WERI-Rb-1 (cell line): ENCODE results near the gene TEX53.

Source experiments
- DNase-seq: peaks from one replicate; pipeline ENCODE4 v3.0.0-alpha.2; 2020
- H3K27ac ChIP-seq: fragments of 250-450 bp; sonication (Bioruptor Pico); 2 replicates; pipeline ENCODE4 v1.5.1; 2020; ENCODE audit warnings: mild to moderate bottlenecking, moderate library complexity
- H3K27me3 ChIP-seq: fragments of 250-450 bp; sonication (Bioruptor Pico); 2 replicates; pipeline ENCODE4 v1.5.1; 2021; ENCODE audit warnings: mild to moderate bottlenecking, low read depth, moderate library complexity; ENCODE audit not compliant: insufficient read depth, severe bottlenecking
- H3K36me3 ChIP-seq: fragments of 250-450 bp; sonication (Bioruptor Pico); 2 replicates; pipeline ENCODE4 v1.5.1; 2020; ENCODE audit warnings: mild to moderate bottlenecking, moderate library complexity
- H3K4me3 ChIP-seq: 2 replicates; pipeline ENCODE4 v1.5.1; 2011; ENCODE audit warnings: low read depth, mild to moderate bottlenecking, control low read depth, low read length
- H3K9me3 ChIP-seq: fragments of 250-450 bp; sonication (Bioruptor Pico); 2 replicates; pipeline ENCODE4 v1.5.1; 2021; ENCODE audit warnings: mild to moderate bottlenecking, moderate library complexity; ENCODE audit not compliant: severe bottlenecking
- CTCF ChIP-seq: IDR thresholded peaks from 2 replicates; pipeline ENCODE4 v1.5.1; 2011; ENCODE audit warnings: low read depth, mild to moderate bottlenecking, control low read depth, inconsistent platforms, low read length

The TEX53 gene

GRCh38 chr9:114652776-114653555 lies 4.6 kb downstream of the TEX53 start:
- no peak for DNase-seq
- no peak for TF ChIP-seq CTCF
- H3K9me3 ChIP-seq = no peaks in the 10 kb centered on the region
- H3K27ac ChIP-seq = no peak overlapping the region
- H3K4me3 ChIP-seq = no peak overlapping the region
- no peaks in the 10 kb centered on the region for H3K27me3 ChIP-seq
- H3K36me3 ChIP-seq = no peaks in the 10 kb centered on the region

GRCh38 chr9:114643896-114644295 lies 13.7 kb downstream of the TEX53 start:
- no peaks in the 10 kb centered on the region for H3K9me3 ChIP-seq
- H3K4me3 ChIP-seq = no peak overlapping the region
- H3K36me3 ChIP-seq = peaks cover 53% of the 10 kb centered on the region
- no peak overlapping the region for H3K27ac ChIP-seq
- TF ChIP-seq CTCF = no peak
- no peaks in the 10 kb centered on the region for H3K27me3 ChIP-seq
- DNase-seq = no peak

GRCh38 chr9:114643001-114643400 lies 14.6 kb downstream of the TEX53 start:
- no peak for TF ChIP-seq CTCF

GRCh38 chr9:114641967-114642366 lies 15.6 kb downstream of the TEX53 start:
- DNase-seq = no peak
- Histone ChIP-seq H3K27me3 (no peaks in the 10 kb centered on the region), H3K36me3 (peaks cover 64% of the 10 kb centered on the region), H3K9me3 (no peaks in the 10 kb centered on the region), H3K27ac (no peak overlapping the region), H3K4me3 (no peak overlapping the region)
- TF ChIP-seq CTCF = no peak

More at GRCh38 chr9:114643001-114643400, 14.6 kb downstream of the TEX53 start:
- Histone ChIP-seq H3K36me3 (peaks cover 62% of the 10 kb centered on the region), H3K27ac (no peak overlapping the region), H3K9me3 (no peaks in the 10 kb centered on the region), H3K27me3 (no peaks in the 10 kb centered on the region), H3K4me3 (no peak overlapping the region)
- DNase-seq = no peak

GRCh38 chr9:114638404-114638803 lies 19.2 kb downstream of the TEX53 start:
- H3K9me3 ChIP-seq = no peaks in the 10 kb centered on the region
- H3K27ac ChIP-seq = no peak overlapping the region
- H3K27me3 ChIP-seq = no peaks in the 10 kb centered on the region
- no peak for DNase-seq
- H3K4me3 ChIP-seq = no peak overlapping the region
- TF ChIP-seq CTCF = no peak
- H3K36me3 ChIP-seq = peaks cover 64% of the 10 kb centered on the region

- H3K27ac ChIP-seq = no peak overlapping the region
- peaks cover 74% of the 10 kb centered on the region for H3K36me3 ChIP-seq
- H3K9me3 ChIP-seq = no peaks in the 10 kb centered on the region
- no peak for DNase-seq
- H3K4me3 ChIP-seq = no peak overlapping the region
- no peaks in the 10 kb centered on the region for H3K27me3 ChIP-seq
- TF ChIP-seq CTCF = no peak
Measured at GRCh38 chr9:114634387-114634786, 23.2 kb downstream of the TEX53 start.
